GM12892 (cell line): ENCODE data around the gene FIP1L1.

Experiments used
- POLR2A ChIP-seq: IDR thresholded peaks from 2 replicates; pipeline ENCODE4 v1.6.1; 2011; ENCODE audit warnings: low read depth, low read length, control low read depth
- POLR2AphosphoS5 ChIP-seq: IDR thresholded peaks from 2 replicates; pipeline ENCODE4 v1.6.1; 2011; ENCODE audit warnings: low read depth, low read length, control low read depth

DNA sequence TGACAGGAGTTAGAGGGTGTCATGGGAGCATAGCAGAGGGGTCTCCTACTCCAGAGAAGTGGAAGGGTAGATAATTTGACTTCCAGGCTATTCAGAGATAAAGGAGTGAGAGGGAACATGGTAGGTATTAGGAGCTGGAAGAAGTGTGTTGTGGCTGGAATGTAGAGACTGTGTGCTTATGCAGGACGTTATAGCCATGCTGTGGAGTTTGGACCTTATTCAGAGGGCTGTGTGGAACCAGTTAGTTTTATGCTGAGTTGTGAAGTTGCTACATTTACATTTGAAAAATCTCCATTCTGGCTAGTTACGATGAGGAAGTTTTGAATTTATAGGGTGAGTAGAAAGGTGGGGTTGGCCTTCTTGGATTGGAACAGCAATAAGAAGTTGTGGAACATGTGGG lies 67.5 kb downstream of the FIP1L1 start:
- TF ChIP-seq POLR2A, result no peak
- no peak for TF ChIP-seq POLR2AphosphoS5
